DND-41 (cell line): ENCODE results near the gene ITPR2.

ENCODE experiments used
- EZH2 ChIP-seq: IDR thresholded peaks from 3 replicates; pipeline ENCODE4 v1.6.1; 2012; ENCODE audit warnings: borderline replicate concordance, low read depth, mild to moderate bottlenecking, moderate library complexity, low read length, inconsistent platforms; ENCODE audit not compliant: severe bottlenecking
- TF ChIP-seq, protein P1 (sequence below): IDR thresholded peaks from 2 replicates; pipeline ENCODE4 v1.5.1; 2012; ENCODE audit warnings: borderline replicate concordance, low read length, moderate library complexity, mild to moderate bottlenecking; ENCODE audit not compliant: poor library complexity, severe bottlenecking; ENCODE audit errors: extremely low read depth

DNA sequence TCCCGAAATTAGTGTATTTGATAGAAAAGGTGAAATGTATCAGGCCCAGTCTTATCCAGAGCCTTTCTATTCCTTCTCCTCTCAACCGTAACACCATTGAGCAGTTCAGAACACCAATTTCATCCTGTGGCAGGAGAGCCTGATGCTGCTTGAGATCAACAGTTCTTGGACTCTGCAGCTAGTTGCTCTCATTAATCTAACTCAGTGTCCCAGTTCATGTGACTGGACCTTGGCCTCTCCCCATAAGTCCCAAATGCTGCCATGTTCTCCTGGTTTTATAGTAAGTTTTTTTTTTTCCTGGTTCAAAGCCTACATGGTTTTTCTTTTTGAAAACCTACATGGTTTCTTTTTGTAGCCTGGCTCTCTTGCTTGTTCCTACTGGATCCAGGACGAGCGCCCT is 293.9 kb downstream of the ITPR2 start:
- TF ChIP-seq, protein P1, sequence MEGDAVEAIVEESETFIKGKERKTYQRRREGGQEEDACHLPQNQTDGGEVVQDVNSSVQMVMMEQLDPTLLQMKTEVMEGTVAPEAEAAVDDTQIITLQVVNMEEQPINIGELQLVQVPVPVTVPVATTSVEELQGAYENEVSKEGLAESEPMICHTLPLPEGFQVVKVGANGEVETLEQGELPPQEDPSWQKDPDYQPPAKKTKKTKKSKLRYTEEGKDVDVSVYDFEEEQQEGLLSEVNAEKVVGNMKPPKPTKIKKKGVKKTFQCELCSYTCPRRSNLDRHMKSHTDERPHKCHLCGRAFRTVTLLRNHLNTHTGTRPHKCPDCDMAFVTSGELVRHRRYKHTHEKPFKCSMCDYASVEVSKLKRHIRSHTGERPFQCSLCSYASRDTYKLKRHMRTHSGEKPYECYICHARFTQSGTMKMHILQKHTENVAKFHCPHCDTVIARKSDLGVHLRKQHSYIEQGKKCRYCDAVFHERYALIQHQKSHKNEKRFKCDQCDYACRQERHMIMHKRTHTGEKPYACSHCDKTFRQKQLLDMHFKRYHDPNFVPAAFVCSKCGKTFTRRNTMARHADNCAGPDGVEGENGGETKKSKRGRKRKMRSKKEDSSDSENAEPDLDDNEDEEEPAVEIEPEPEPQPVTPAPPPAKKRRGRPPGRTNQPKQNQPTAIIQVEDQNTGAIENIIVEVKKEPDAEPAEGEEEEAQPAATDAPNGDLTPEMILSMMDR, result no peak
- no peak for TF ChIP-seq EZH2
